Measurements from ENCODE around the gene FTO.
"Not testable (repeated sequence)": the region's sequence is repeated elsewhere in the genome, so short reads cannot be mapped to it uniquely, and the experiment has no call there.

The FTO gene

GRCh38 chr16:53844804-53845203, 140.8 kb downstream of the FTO start:
- peak; percentile 55 for DNase-seq (ENCODE audit: low read depth, low spot score)

DNA sequence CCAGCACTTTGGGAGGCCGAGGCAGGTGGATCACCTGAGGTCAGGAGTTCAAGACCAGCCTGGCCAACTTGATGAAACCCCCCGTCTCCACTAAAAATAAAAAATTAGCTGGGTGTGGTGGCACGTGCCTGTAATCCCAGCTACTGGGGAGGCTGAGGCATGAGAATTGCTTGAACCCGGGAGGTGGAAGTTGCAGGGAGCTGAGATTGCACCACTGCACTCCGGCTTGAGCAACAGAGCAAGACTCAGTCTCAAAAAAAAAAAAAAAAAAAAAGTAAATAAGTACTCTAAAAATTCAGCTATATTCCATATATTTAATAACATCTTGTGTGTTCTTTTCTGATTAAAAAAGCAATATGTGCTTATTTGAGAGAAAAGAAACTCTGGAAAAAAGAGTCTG, 142.6 kb downstream of the FTO start:
- DNase-seq (ENCODE audit: low read depth, low spot score); H3K4me3 ChIP-seq (ENCODE audit: low read length): not testable (repeated sequence)

More at GRCh38 chr16:53844804-53845203, 140.8 kb downstream of the FTO start:
- no peak overlapping the region for H3K4me3 ChIP-seq (ENCODE audit: low read length)

GRCh38 chr16:53846971-53847370, 143.0 kb downstream of the FTO start:
- no peak for DNase-seq (ENCODE audit: low read depth, low spot score)
- no peak overlapping the region for H3K4me3 ChIP-seq (ENCODE audit: low read length)

GRCh38 chr16:53848277-53848942, 144.5 kb downstream of the FTO start:
- DNase-seq (ENCODE audit: low read depth, low spot score): no peak
- H3K4me3 ChIP-seq (ENCODE audit: low read length): no peak overlapping the region

DNA sequence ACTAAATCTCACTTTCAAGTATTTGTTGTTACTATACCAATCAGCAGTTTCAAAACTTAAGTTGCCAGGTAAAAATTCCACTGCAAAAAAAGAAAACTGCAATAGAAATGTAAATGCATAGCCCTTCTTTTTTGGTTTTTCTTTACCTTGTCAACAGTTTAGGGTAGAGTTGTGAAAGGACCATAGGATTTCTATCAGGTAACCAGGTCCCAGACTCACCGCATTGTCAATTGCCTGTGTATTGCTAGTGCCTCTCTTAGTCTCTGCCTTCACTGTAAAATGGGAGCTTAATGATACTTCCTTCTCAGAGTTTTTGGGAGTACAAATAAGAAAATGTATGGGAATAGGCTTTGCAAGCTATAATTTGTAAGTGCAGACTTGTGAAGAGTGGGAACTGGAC, 145.0 kb downstream of the FTO start:
- no peak for DNase-seq (ENCODE audit: low read depth, low spot score)
- H3K4me3 ChIP-seq (ENCODE audit: low read length): no peak overlapping the region

GRCh38 chr16:53849585-53849984, 145.6 kb downstream of the FTO start:
- DNase-seq (ENCODE audit: low read depth, low spot score): peak; percentile 33
- H3K4me3 ChIP-seq (ENCODE audit: low read length): no peak overlapping the region

DNA sequence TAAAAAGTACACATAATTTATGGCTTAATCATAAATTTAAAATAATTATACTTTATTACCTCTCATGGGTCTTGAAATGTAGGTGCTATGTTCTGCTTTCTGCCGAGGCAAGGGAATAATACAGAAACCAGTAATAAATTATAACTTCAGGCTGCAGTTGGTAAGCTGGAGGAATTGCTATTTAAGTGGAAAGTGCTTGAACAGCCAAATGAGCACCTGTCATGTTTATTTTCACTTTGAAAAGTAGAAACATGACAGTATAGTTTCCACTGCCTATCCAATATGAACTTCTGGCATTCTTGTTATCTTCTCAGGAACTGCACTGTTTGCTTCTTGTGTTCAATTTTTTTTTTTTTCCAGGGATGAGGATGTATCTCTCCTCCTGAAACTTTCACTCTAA, 146.0 kb downstream of the FTO start:
- no peak overlapping the region for H3K4me3 ChIP-seq (ENCODE audit: low read length)
- DNase-seq (ENCODE audit: low read depth, low spot score): no peak

DNA sequence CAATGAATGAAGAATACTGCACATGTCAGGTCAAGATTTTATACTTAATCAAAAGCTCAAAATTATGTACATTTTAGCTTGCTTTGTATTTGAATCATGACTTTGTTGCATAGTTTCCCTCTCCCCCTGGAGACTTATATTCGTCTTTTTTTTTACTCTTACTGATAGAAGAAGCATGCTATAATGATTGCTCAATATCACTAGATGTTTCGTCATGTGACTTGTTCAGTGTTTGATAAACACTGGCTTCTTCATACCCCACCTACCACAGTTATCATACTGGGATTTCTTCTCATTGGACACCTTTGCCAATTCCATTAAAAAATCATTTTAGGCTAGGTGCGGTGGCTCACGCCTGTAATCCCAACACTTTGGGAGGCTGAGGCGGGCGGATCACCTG, 148.7 kb downstream of the FTO start:
- no peak for DNase-seq (ENCODE audit: low read depth, low spot score)

DNA sequence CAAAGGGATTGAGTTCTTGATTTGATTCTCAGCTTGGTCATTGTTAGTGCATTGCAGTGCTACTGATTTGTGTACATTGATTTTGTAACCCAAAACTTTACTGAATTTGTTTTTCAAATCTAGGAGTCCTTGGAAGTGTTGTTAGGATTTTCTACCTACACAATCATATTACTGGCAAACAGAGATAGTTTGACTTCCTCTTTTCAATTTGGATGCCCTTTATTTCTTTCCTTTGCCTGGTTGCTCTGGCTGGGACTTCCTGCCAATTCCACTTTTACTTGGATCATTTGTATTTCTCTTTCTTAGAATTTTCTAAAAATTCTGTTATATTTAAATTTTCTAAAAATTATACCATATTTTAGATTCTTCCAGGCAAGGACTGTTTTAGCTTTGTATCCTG, 151.1 kb downstream of the FTO start:
- DNase-seq (ENCODE audit: low read depth, low spot score): no peak
- H3K4me3 ChIP-seq (ENCODE audit: low read length): no peak overlapping the region

More for the DNA sequence above, 148.7 kb downstream of the FTO start:
- H3K4me3 ChIP-seq (ENCODE audit: low read length): no peak overlapping the region

DNA sequence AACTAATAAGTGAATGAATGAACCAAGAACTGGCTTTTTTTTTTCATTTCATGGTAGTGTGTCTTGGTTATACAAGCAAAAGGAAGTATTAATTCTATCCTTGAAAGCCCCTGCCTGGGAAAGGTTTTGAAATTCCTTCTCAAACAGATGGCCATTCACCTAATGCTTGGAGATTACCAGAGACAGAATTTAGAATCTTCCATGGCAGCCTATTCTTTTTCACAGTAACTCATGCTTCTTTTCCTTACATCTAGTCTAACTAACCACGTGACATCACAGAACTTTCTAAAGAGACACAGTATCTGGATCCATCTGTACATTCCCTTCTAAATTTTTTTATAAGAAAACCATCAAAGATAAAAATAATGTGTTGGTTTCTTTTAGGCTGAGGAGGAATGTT, 151.6 kb downstream of the FTO start:
- DNase-seq (ENCODE audit: low read depth, low spot score): no peak

DNA sequence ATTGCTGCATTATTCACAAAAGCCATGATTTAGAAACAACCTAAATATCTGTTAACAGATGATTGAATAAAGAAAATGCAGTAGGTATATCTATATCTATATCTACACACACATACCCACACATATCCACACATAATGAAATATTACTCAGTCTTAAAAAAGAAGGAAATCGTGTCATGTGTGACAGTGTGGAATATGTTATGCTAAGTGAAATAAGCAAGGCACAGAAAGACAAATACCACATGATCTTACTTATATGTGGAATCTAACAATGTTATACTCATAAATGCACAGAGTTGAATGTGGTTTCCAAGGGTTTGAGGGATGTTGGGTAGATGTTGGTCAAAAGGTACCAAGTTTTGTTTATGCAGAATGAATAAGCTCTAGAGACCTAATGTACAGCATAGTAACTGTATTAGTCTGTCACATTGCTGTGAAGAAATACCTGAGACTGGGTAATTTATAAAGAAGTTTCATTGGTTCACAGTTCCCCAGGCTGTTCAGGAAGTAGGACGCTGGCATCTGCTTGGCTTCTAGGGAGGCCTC, 156.1 kb downstream of the FTO start:
- no peak for DNase-seq (ENCODE audit: low read depth, low spot score)
- no peak overlapping the region for H3K4me3 ChIP-seq (ENCODE audit: low read length)

More for the DNA sequence above, 151.6 kb downstream of the FTO start:
- H3K4me3 ChIP-seq (ENCODE audit: low read length): no peak overlapping the region

GRCh38 chr16:53863861-53864260, 159.9 kb downstream of the FTO start:
- DNase-seq (ENCODE audit: low read depth, low spot score): no peak
- H3K4me3 ChIP-seq (ENCODE audit: low read length): no peak overlapping the region

- DNase-seq (ENCODE audit: low read depth, low spot score): no peak
Measured at GRCh38 chr16:53864819-53865493, 161.0 kb downstream of the FTO start.

DNA sequence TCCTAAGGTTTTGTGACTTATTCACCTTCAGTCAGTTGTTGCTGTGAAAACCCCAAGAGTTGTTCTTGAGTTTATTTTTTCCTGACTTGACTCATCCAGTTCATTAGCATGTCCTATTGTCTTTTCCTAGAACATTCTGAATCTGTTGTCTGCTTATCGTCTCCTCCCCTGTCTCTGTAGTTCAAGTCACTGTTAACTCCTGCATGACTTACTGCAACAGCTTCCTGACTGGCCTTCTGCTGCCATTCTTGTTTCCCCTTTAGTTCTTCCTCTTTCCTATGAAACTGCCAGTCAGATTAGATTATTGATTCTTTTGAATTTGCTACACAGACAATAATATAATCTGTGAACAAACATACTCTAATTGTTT, 161.5 kb downstream of the FTO start:
- no peak overlapping the region for H3K4me3 ChIP-seq (ENCODE audit: low read length)
- no peak for DNase-seq (ENCODE audit: low read depth, low spot score)

More at GRCh38 chr16:53864819-53865493, 161.0 kb downstream of the FTO start:
- no peak overlapping the region for H3K4me3 ChIP-seq (ENCODE audit: low read length)

GRCh38 chr16:53866520-53866919, 162.6 kb downstream of the FTO start:
- DNase-seq (ENCODE audit: low read depth, low spot score): no peak
- H3K4me3 ChIP-seq (ENCODE audit: low read length): no peak overlapping the region

DNA sequence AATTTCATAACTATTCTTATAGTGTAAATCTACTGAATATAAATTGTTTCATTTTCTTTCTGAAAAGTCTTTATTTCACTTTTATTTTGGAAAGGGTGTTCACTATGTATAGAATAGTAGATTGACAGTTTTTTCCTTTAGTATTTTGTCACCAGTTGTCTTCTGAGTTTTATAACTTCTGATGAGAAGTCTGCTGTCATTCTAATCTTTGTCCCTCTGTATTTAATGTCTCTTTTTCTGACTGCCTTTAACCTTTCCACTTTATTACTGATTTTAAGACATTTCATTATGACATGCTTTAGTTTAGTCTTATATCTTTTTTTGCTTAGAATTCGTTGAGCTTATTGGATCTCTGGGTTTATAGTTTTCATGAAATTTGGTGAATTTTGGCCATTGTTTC, 166.9 kb downstream of the FTO start:
- no peak for DNase-seq (ENCODE audit: low read depth, low spot score)
- H3K4me3 ChIP-seq (ENCODE audit: low read length): no peak overlapping the region

GRCh38 chr16:53872248-53873221, 168.6 kb downstream of the FTO start:
- H3K4me3 ChIP-seq (ENCODE audit: low read length): no peak overlapping the region
- DNase-seq (ENCODE audit: low read depth, low spot score): no peak

- no peak for DNase-seq (ENCODE audit: low read depth, low spot score)
- no peak overlapping the region for H3K4me3 ChIP-seq (ENCODE audit: low read length)
Measured at GRCh38 chr16:53876811-53877210, 172.9 kb downstream of the FTO start.

DNA sequence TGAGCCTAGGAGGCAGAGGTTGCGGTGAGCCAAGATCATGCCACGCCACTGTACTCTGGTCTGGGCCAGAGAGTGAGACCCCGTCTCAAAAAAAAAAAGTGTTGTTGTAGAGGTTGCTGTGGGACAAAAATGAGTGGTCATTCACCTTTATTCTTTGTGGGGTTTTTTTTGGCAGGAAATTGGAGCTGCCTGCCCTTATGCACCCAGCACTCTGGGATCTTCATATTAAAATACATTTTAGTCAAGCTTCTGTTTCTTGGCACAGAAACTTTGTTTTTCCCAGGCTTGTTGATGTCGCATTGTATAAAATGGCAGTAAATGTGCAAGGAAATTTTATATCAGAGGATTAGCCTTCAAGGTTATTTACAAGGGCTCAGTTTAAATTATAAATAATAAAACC, 174.3 kb downstream of the FTO start:
- H3K4me3 ChIP-seq (ENCODE audit: low read length): no peak overlapping the region
- DNase-seq (ENCODE audit: low read depth, low spot score): no peak

DNA sequence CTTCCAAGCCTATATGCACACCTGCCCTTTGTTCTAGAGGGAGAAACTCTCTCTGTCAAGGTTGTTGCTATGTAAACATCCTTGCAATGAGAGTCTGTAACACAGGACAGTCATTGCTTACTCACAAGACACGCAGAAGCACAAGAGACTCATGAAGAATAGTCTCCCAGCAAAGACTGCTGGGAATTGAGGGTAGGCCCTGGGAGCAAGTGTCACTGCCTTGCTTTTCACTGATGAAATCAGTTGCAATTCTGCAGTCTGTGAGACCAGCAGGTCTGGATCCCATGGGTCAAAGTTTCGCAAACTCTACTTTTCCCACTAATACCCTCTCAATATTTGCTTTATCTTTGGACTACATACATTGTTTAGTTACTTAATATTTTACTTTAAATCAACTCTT, 177.4 kb downstream of the FTO start:
- no peak for DNase-seq (ENCODE audit: low read depth, low spot score)
- H3K4me3 ChIP-seq (ENCODE audit: low read length): no peak overlapping the region
